Trophoblast cell (in vitro differentiated cells and primary cell): ENCODE results near the gene GNB1.

ENCODE experiments used
- DNase-seq, 2 donors: peaks; one replicate each; pipeline ENCODE4 v3.0.0-alpha.2; 2016
- H2AFZ ChIP-seq: 2 replicates; pipeline ENCODE4 v1.6.1; 2013; ENCODE audit warnings: low read length, moderate library complexity, mild to moderate bottlenecking; ENCODE audit not compliant: insufficient read depth, poor library complexity
- H2AK5ac ChIP-seq: 2 replicates; pipeline ENCODE4 v1.6.1; 2013; ENCODE audit warnings: mild to moderate bottlenecking, low read length
- H2BK120ac ChIP-seq: 2 replicates; pipeline ENCODE4 v1.6.1; 2013; ENCODE audit warnings: low read length, mild to moderate bottlenecking, moderate library complexity; ENCODE audit not compliant: insufficient read depth, poor library complexity
- H2BK12ac ChIP-seq: 2 replicates; pipeline ENCODE4 v1.6.1; 2013; ENCODE audit warnings: mild to moderate bottlenecking, low read length, moderate library complexity
- H2BK5ac ChIP-seq: 2 replicates; pipeline ENCODE4 v1.6.1; 2013; ENCODE audit warnings: low read length, low read depth, moderate library complexity, mild to moderate bottlenecking; ENCODE audit not compliant: poor library complexity
- H3K14ac ChIP-seq: 2 replicates; pipeline ENCODE4 v1.6.1; 2013; ENCODE audit warnings: mild to moderate bottlenecking, low read length
- H3K18ac ChIP-seq: 2 replicates; pipeline ENCODE4 v1.6.1; 2013; ENCODE audit warnings: mild to moderate bottlenecking, low read length
- H3K23ac ChIP-seq: 2 replicates; pipeline ENCODE4 v1.6.1; 2013; ENCODE audit warnings: low read length
- H3K27ac ChIP-seq: 2 replicates; pipeline ENCODE4 v1.5.1; 2013; ENCODE audit warnings: low read depth, mild to moderate bottlenecking, inconsistent platforms, low read length, moderate library complexity
- H3K27me3 ChIP-seq: 2 replicates; pipeline ENCODE4 v1.6.1; 2013; ENCODE audit warnings: inconsistent platforms, mild to moderate bottlenecking, low read length, moderate library complexity; ENCODE audit not compliant: insufficient read depth
- H3K36me3 ChIP-seq, 2 experiments: 1 replicate in 1 of 2; 2 replicates in 1 of 2; pipeline ENCODE4 v1.6.1; 2013; ENCODE audit warnings: low read length in 2 of 2, mild to moderate bottlenecking in 2 of 2, moderate library complexity in 1 of 2; ENCODE audit not compliant: insufficient read depth in 2 of 2, control insufficient read depth in 1 of 2
- H3K4ac ChIP-seq: 2 replicates; pipeline ENCODE4 v1.6.1; 2013; ENCODE audit warnings: low read depth, mild to moderate bottlenecking, low read length, moderate library complexity
- H3K4me1 ChIP-seq, 2 experiments: 1 replicate in 1 of 2; 2 replicates in 1 of 2; pipeline ENCODE4 v1.6.1; 2013; ENCODE audit warnings: low read length in 2 of 2, mild to moderate bottlenecking in 2 of 2, moderate library complexity in 1 of 2; ENCODE audit not compliant: insufficient read depth in 2 of 2, control insufficient read depth in 1 of 2
- H3K4me2 ChIP-seq: 2 replicates; pipeline ENCODE4 v1.6.1; 2013; ENCODE audit warnings: inconsistent platforms, mild to moderate bottlenecking, low read length, moderate library complexity
- H3K4me3 ChIP-seq: 2 replicates; pipeline ENCODE4 v1.5.1; 2013; ENCODE audit warnings: mild to moderate bottlenecking, low read depth, low read length, inconsistent platforms
- H3K79me1 ChIP-seq: one replicate; pipeline ENCODE4 v1.6.1; 2013; ENCODE audit warnings: low read length
- H3K79me2 ChIP-seq: 2 replicates; pipeline ENCODE4 v1.6.1; 2013; ENCODE audit warnings: low read length, mild to moderate bottlenecking; ENCODE audit not compliant: control insufficient read depth, insufficient read depth, poor library complexity
- H3K9ac ChIP-seq: 2 replicates; pipeline ENCODE4 v1.6.1; 2013; ENCODE audit warnings: mild to moderate bottlenecking, low read length
- H3K9me3 ChIP-seq: 2 replicates; pipeline ENCODE4 v1.6.1; 2013; ENCODE audit warnings: low read depth, mild to moderate bottlenecking, control low read depth, inconsistent platforms, low read length; ENCODE audit not compliant: insufficient read depth
- H4K12ac ChIP-seq: 2 replicates; pipeline ENCODE4 v1.6.1; 2013; ENCODE audit warnings: low read depth, mild to moderate bottlenecking, low read length, moderate library complexity
- H4K8ac ChIP-seq: 2 replicates; pipeline ENCODE4 v1.6.1; 2013; ENCODE audit warnings: low read depth, mild to moderate bottlenecking, low read length, moderate library complexity
- H4K91ac ChIP-seq: one replicate; pipeline ENCODE4 v1.6.1; 2013; ENCODE audit warnings: low read depth, mild to moderate bottlenecking, low read length, moderate library complexity
- WGBS: extraction: QIAGEN DNeasy Blood & Tissue Kit; methylation state at CpG from one replicate; pipeline ENCODE4 v1.1.7; 2013; ENCODE audit warnings: missing lambda C conversion rate; ENCODE audit not compliant: insufficient read length, insufficient coverage; ENCODE audit errors: extremely low coverage; 5-methylcytosine and 5-hydroxymethylcytosine counted together

The GNB1 gene

GRCh38 chr1:1926886-1927660 is 36.2 kb upstream of the GNB1 start:
- no peak overlapping the region for H2AFZ ChIP-seq
- no peak overlapping the region for H2BK120ac ChIP-seq
- no CpG with 5 or more reads among the region's 21 CpGs for whole genome bisulfite sequencing
- no peak overlapping the region for H3K23ac ChIP-seq
- H3K79me1 ChIP-seq, result no peaks in the 10 kb centered on the region
- no peak for DNase-seq
- H3K18ac ChIP-seq, result no peak overlapping the region
- no peak overlapping the region for H3K9ac ChIP-seq
- no peaks in the 10 kb centered on the region for H3K79me2 ChIP-seq
- H2BK12ac ChIP-seq, result no peak overlapping the region
- H3K4me3 ChIP-seq, result no peak overlapping the region
- H3K27ac ChIP-seq, result no peak overlapping the region
- H4K8ac ChIP-seq, result no peak overlapping the region
- H3K36me3 ChIP-seq, result no peaks in the 10 kb centered on the region
- no peaks in the 10 kb centered on the region for H3K4me1 ChIP-seq
- H4K12ac ChIP-seq, result no peak overlapping the region
- H3K14ac ChIP-seq, result no peak overlapping the region
- no peaks in the 10 kb centered on the region for H3K27me3 ChIP-seq
- no peak overlapping the region for H3K4ac ChIP-seq
- no peak overlapping the region for H3K4me2 ChIP-seq
- no peak overlapping the region for H2AK5ac ChIP-seq
- no peak overlapping the region for H4K91ac ChIP-seq
- H3K9me3 ChIP-seq, result peaks cover 7% of the 10 kb centered on the region
- H2BK5ac ChIP-seq, result no peak overlapping the region

GRCh38 chr1:1926346-1926811 is 35.5 kb upstream of the GNB1 start:
- Histone ChIP-seq H3K4ac (no peak overlapping the region), H3K18ac (no peak overlapping the region), H3K9ac (no peak overlapping the region), H3K79me2 (no peaks in the 10 kb centered on the region), H2BK120ac (no peak overlapping the region), H2AK5ac (no peak overlapping the region), H3K4me3 (no peak overlapping the region), H3K36me3 (no peaks in the 10 kb centered on the region), H3K79me1 (no peaks in the 10 kb centered on the region), H3K14ac (no peak overlapping the region), H4K12ac (no peak overlapping the region), H4K8ac (no peak overlapping the region), H3K4me2 (no peak overlapping the region), H3K4me1 (no peaks in the 10 kb centered on the region), H3K23ac (no peak overlapping the region), H3K27ac (no peak overlapping the region), H3K9me3 (peaks cover 7% of the 10 kb centered on the region), H2AFZ (no peak overlapping the region), H2BK12ac (no peak overlapping the region), H2BK5ac (no peak overlapping the region), H3K27me3 (no peaks in the 10 kb centered on the region), H4K91ac (no peak overlapping the region)
- DNase-seq, result no peak
- no CpG with 5 or more reads among the region's 26 CpGs for WGBS

- H4K91ac ChIP-seq, result no peak overlapping the region
- no peak overlapping the region for H3K4me3 ChIP-seq
- no peak overlapping the region for H3K9ac ChIP-seq
- H2AFZ ChIP-seq, result no peak overlapping the region
- no CpG with 5 or more reads among the region's 27 CpGs for WGBS
- H3K27me3 ChIP-seq, result no peaks in the 10 kb centered on the region
- no peak overlapping the region for H3K14ac ChIP-seq
- H3K18ac ChIP-seq, result no peak overlapping the region
- no peak overlapping the region for H2BK5ac ChIP-seq
- H3K79me1 ChIP-seq, result no peaks in the 10 kb centered on the region
- H3K27ac ChIP-seq, result no peak overlapping the region
- no peak overlapping the region for H2AK5ac ChIP-seq
- H3K4me2 ChIP-seq, result no peak overlapping the region
- no peaks in the 10 kb centered on the region for H3K4me1 ChIP-seq
- H4K8ac ChIP-seq, result no peak overlapping the region
- H3K36me3 ChIP-seq, result no peaks in the 10 kb centered on the region
- no peak for DNase-seq
- peaks cover 7% of the 10 kb centered on the region for H3K9me3 ChIP-seq
- H2BK120ac ChIP-seq, result no peak overlapping the region
- no peak overlapping the region for H4K12ac ChIP-seq
- no peak overlapping the region for H3K4ac ChIP-seq
- H3K23ac ChIP-seq, result no peak overlapping the region
- no peak overlapping the region for H2BK12ac ChIP-seq
- H3K79me2 ChIP-seq, result no peaks in the 10 kb centered on the region
These were observed 34.8 kb upstream of the GNB1 start for GRCh38 chr1:1925437-1926345.

- H3K4me2 ChIP-seq, result no peak overlapping the region
- H2BK120ac ChIP-seq, result no peak overlapping the region
- no peak overlapping the region for H2AFZ ChIP-seq
- DNase-seq, result no peak
- WGBS, result no CpG with 5 or more reads among the region's 21 CpGs
- H3K79me2 ChIP-seq, result no peaks in the 10 kb centered on the region
- no peak overlapping the region for H2AK5ac ChIP-seq
- H3K36me3 ChIP-seq, result no peaks in the 10 kb centered on the region
- no peak overlapping the region for H4K8ac ChIP-seq
- H3K14ac ChIP-seq, result no peak overlapping the region
- H3K18ac ChIP-seq, result no peak overlapping the region
- H4K12ac ChIP-seq, result no peak overlapping the region
- H3K4ac ChIP-seq, result no peak overlapping the region
- peaks cover 11% of the 10 kb centered on the region for H3K9me3 ChIP-seq
- no peaks in the 10 kb centered on the region for H3K27me3 ChIP-seq
- peaks cover under 1 to 1% of the 10 kb centered on the region in 2 experiments for H3K4me1 ChIP-seq
- H2BK5ac ChIP-seq, result no peak overlapping the region
- H3K23ac ChIP-seq, result no peak overlapping the region
- no peak overlapping the region for H3K9ac ChIP-seq
- no peak overlapping the region for H3K27ac ChIP-seq
- no peak overlapping the region for H2BK12ac ChIP-seq
- H4K91ac ChIP-seq, result no peak overlapping the region
- H3K79me1 ChIP-seq, result peaks cover under 1% of the 10 kb centered on the region
- peak overlapping the region; percentile 46 for H3K4me3 ChIP-seq
These were observed 34.0 kb upstream of the GNB1 start for GRCh38 chr1:1924849-1925248.
